Thyroid gland (tissue), 4 donors: ENCODE measurements around the gene OR5AN1. TPM values are rescaled to one million over a fixed set of nuclear protein-coding genes. Genes with fewer than 3 reads are reported as not detected.
"Not testable (repeated sequence)": the region's sequence is repeated elsewhere in the genome, so short reads cannot be mapped to it uniquely, and the experiment has no call there.

Source experiments
- DNase-seq, 2 donors: peaks; one replicate each; pipeline ENCODE4 v3.0.0-alpha.2; 2019
- H3K27ac ChIP-seq, 3 donors: fragments of 200-600 bp; sonication (generic); 1 replicate in 2 of 3; 2 replicates in 1 of 3; pipeline ENCODE4 v1.5.1; 2016 to 2019; ENCODE audit warnings: mild to moderate bottlenecking in 1 of 3, moderate library complexity in 1 of 3
- H3K27me3 ChIP-seq: fragments of 200-600 bp; sonication (generic); one replicate; pipeline ENCODE4 v1.5.1; 2019
- H3K36me3 ChIP-seq, 2 donors: fragments of 200-600 bp; sonication (generic); one replicate each; pipeline ENCODE4 v1.5.1; 2016 to 2019
- H3K4me1 ChIP-seq, 2 donors: fragments of 200-600 bp; sonication (generic); one replicate each; pipeline ENCODE4 v1.5.1; 2017 to 2019
- H3K4me3 ChIP-seq, 3 donors: fragments of 200-600 bp; sonication (generic); replicated peaks in 1 of 3; 1 replicate in 2 of 3; 2 replicates in 1 of 3; pipeline ENCODE4 v1.5.1; 2016; ENCODE audit warnings: mild to moderate bottlenecking in 1 of 3
- H3K9me3 ChIP-seq: fragments of 200-600 bp; sonication (generic); one replicate; pipeline ENCODE4 v1.5.1; 2017
- POLR2A ChIP-seq, 2 donors: fragments of 450-650 bp; IDR thresholded peaks; one replicate each; pipeline ENCODE4 v1.6.1; 2017; ENCODE audit warnings: antibody characterized with exemption in 2 of 2, mild to moderate bottlenecking in 2 of 2, moderate library complexity in 1 of 2
- WGBS, 2 donors: methylation state at CpG; one replicate each; pipeline ENCODE4 v1.1.5; 2017; 5-methylcytosine and 5-hydroxymethylcytosine counted together
- intact Hi-C: fragments of 100-400 bp; cut with DNase I; formaldehyde crosslinking; loops from one replicate; pipeline ENCODE4 v1.15.1; 2023
- total RNA-seq, 4 donors: library from RNA; depleted of rRNA; stranded (reverse); fragments of >200 nt; gene quantifications; one replicate each; pipeline ENCODE4 v1.2.3, GENCODE V29; 2016
- TF ChIP-seq, protein P1 (sequence below), 6 experiments: fragments of 200-600 bp in 3 of 6; fragments of 450-650 bp in 3 of 6; sonication (generic) in 3 of 6; IDR thresholded peaks; one replicate each; pipeline ENCODE4 v1.5.1; 2016 to 2019; ENCODE audit warnings: antibody characterized with exemption in 6 of 6, mild to moderate bottlenecking in 2 of 6, inconsistent platforms in 1 of 6, moderate library complexity in 1 of 6

The OR5AN1 gene
- total RNA-seq, 4 donors from 2014 or later: not detected

DNA sequence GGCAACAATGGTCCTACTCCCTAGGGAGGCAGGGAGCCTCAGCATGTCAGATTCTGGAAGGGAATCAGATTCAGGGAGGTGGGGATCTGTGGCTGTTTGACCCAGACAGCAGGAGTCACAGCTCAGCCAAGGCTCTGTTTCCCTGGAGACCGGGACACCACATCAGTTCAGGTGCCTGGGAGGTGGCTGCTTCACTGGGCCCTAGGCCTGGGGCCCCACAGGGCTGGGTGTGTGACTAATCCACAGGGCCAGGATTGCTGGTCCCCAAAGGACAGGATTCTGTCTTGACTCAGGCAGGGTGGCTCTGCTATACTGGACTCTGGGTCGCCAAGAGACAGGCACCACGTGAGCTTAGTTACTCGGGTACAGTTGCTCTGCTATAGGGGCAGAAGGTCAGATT, 3.5 kb upstream of the OR5AN1 start:
- Histone ChIP-seq H3K4me1 (no peaks in the 10 kb centered on the region), H3K9me3 (no peaks in the 10 kb centered on the region), H3K36me3 (no peaks in the 10 kb centered on the region), H3K27ac (no peak overlapping the region), H3K27me3 (no peaks in the 10 kb centered on the region), H3K4me3 (no peak overlapping the region)
- TF ChIP-seq, protein P1, sequence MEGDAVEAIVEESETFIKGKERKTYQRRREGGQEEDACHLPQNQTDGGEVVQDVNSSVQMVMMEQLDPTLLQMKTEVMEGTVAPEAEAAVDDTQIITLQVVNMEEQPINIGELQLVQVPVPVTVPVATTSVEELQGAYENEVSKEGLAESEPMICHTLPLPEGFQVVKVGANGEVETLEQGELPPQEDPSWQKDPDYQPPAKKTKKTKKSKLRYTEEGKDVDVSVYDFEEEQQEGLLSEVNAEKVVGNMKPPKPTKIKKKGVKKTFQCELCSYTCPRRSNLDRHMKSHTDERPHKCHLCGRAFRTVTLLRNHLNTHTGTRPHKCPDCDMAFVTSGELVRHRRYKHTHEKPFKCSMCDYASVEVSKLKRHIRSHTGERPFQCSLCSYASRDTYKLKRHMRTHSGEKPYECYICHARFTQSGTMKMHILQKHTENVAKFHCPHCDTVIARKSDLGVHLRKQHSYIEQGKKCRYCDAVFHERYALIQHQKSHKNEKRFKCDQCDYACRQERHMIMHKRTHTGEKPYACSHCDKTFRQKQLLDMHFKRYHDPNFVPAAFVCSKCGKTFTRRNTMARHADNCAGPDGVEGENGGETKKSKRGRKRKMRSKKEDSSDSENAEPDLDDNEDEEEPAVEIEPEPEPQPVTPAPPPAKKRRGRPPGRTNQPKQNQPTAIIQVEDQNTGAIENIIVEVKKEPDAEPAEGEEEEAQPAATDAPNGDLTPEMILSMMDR (IDR thresholded peaks at IDR 0.05): no peak
- no peak for TF ChIP-seq POLR2A (IDR thresholded peaks at IDR 0.05)
- intact Hi-C loops: no loop called here
- WGBS, 2 donors: 58 to 69% methylated on average over 3 to 4 of the region's 4 CpGs
- DNase-seq: no peak

DNA sequence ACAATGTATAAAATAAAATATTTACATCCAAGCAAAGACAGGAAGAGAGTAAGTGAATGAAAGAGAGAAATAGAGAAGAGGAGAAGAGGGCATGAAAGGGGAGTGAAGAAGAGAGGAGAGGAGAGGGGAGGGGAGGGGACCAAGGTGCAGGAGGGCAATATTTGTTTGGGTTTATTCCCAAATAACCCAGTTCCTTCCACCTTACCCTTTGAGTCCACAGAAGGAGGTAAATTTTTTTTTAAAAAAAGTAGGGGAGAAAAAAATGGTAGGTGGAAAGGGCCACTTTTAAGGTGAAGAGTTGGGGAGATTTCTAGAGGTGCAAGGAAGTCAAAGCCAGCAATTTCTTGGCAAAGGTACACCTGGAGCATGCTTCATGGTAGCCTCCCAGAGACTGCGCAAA, 2.1 kb upstream of the OR5AN1 start:
- WGBS, 2 donors: 86 to 96% methylated on average over 1 of the region's 1 CpG
- no peak for DNase-seq
- TF ChIP-seq, protein P1 (IDR thresholded peaks at IDR 0.05): no peak
- TF ChIP-seq POLR2A (IDR thresholded peaks at IDR 0.05): no peak
- Histone ChIP-seq H3K27ac (no peak overlapping the region), H3K36me3 (no peaks in the 10 kb centered on the region), H3K4me3 (no peak overlapping the region), H3K4me1 (no peaks in the 10 kb centered on the region), H3K27me3 (no peaks in the 10 kb centered on the region), H3K9me3 (no peaks in the 10 kb centered on the region)
- intact Hi-C loops: no loop called here

GRCh38 chr11:59358020-59358419, 675 bp upstream of the OR5AN1 start:
- no peaks in the 10 kb centered on the region for H3K27me3 ChIP-seq
- no peaks in the 10 kb centered on the region for H3K9me3 ChIP-seq
- no peak overlapping the region for H3K27ac ChIP-seq
- H3K4me1 ChIP-seq: no peaks in the 10 kb centered on the region
- H3K4me3 ChIP-seq: no peak overlapping the region
- H3K36me3 ChIP-seq: no peaks in the 10 kb centered on the region
- no peak for TF ChIP-seq POLR2A (IDR thresholded peaks at IDR 0.05)
- TF ChIP-seq, protein P1 (IDR thresholded peaks at IDR 0.05): no peak
- DNase-seq: no peak
- intact Hi-C loops: no loop called here

- Histone ChIP-seq H3K36me3 (no peaks in the 10 kb centered on the region), H3K4me3 (no peak overlapping the region), H3K27me3 (no peaks in the 10 kb centered on the region), H3K4me1 (no peaks in the 10 kb centered on the region), H3K27ac (no peak overlapping the region), H3K9me3 (no peaks in the 10 kb centered on the region)
- intact Hi-C loops: no loop called here
- no peak for TF ChIP-seq POLR2A (IDR thresholded peaks at IDR 0.05)
- TF ChIP-seq, protein P1 (IDR thresholded peaks at IDR 0.05): no peak
- no peak for DNase-seq
Measured at GRCh38 chr11:59365232-59366018, 6.7 kb downstream of the OR5AN1 start.

- H3K27ac ChIP-seq: no peak overlapping the region
- H3K36me3 ChIP-seq: no peaks in the 10 kb centered on the region
- no peak for DNase-seq
- no peaks in the 10 kb centered on the region for H3K9me3 ChIP-seq
- H3K4me3 ChIP-seq: no peak overlapping the region
- no peak for TF ChIP-seq POLR2A (IDR thresholded peaks at IDR 0.05)
- TF ChIP-seq, protein P1 (IDR thresholded peaks at IDR 0.05): no peak
- intact Hi-C loops: no loop called here
- 54 to 63% methylated on average over 8 of the region's 8 CpGs for WGBS, 2 donors
- no peaks in the 10 kb centered on the region for H3K27me3 ChIP-seq
- H3K4me1 ChIP-seq: no peaks in the 10 kb centered on the region
Measured at GRCh38 chr11:59368238-59369022, 9.7 kb downstream of the OR5AN1 start.

DNA sequence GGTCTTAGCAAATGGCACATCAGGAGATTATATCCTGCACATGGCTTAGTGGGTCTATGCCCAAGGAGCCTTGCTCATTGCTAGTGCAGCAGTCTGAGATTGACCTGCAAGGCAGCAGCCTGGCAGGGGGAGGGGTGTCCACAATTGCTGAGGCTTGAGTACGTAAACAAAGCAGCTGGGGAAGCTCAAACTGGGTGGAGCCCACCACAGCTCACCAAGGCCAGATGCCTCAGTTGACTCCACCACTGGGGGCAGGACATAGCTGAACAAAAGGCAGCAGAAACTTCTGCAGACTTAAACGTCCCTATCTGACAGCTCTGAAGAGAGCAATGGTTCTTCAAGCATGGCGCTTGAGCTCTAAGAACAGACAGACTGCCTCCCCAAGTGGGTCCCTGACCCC, 13.6 kb downstream of the OR5AN1 start:
- intact Hi-C loops, H3K4me1 ChIP-seq, H3K36me3 ChIP-seq, DNase-seq, H3K27me3 ChIP-seq, H3K9me3 ChIP-seq, H3K4me3 ChIP-seq, H3K27ac ChIP-seq: not testable (repeated sequence)
- 38 to 47% methylated on average over 2 to 3 of the region's 3 CpGs for WGBS, 2 donors
